GM23338 (cell line): ENCODE measurements around the gene MYO16.

ENCODE experiments used
- NANOG ChIP-seq: IDR thresholded peaks from 2 replicates; pipeline ENCODE4 v1.6.1; 2016; ENCODE audit warnings: antibody characterized with exemption, borderline replicate concordance
- TF ChIP-seq, protein P1 (sequence below), 2 experiments: fragments of 200-600 bp in 1 of 2; sonication (generic) in 1 of 2; conservative IDR thresholded peaks; 2 replicates each; pipeline versions ENCODE4 v1.5.1 to v1.6.1; 2016 to 2017; ENCODE audit warnings: antibody characterized with exemption in 2 of 2, low read depth in 2 of 2, mild to moderate bottlenecking in 2 of 2, moderate library complexity in 1 of 2

DNA sequence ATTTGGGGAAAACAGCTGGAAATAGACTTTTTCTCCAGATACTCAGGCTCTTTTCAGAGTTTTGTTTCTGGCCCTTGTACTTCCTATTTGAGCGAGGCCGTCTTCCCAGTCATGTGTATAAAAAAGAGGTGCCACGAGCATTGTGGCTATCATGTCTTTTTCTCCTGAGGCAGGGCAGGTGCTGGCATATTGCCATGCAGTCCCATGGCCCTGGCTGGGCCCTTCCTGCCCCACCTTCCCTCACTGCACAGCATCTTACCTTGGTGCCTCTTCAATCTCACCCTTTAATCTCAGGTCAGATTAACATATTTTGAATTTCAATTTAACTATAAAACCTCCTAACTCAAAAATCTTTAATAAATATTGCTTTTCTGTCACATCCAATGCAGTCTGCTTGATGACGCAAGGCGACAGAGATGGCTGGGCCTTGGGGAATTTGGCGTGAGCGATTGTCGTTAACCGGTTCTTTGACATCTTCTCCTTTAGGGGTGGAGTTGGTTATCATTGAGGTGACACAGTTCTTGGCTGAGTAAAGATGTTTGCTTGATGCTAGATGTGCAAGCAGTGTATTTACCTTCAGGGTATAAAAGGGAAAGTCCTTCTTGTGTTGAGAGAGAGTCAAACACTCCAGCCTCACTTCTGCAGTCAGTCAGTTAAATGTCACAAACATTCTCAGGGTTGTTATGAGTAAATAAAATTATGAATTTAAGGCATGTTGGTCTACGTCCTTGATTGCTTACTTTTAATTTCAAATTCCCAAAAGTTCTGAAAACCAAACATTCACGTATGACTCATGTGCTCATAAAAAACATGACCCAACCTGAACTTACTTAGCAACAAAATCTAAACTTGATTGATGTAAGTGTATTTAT is 289.9 kb downstream of the MYO16 start:
- TF ChIP-seq, protein P1, sequence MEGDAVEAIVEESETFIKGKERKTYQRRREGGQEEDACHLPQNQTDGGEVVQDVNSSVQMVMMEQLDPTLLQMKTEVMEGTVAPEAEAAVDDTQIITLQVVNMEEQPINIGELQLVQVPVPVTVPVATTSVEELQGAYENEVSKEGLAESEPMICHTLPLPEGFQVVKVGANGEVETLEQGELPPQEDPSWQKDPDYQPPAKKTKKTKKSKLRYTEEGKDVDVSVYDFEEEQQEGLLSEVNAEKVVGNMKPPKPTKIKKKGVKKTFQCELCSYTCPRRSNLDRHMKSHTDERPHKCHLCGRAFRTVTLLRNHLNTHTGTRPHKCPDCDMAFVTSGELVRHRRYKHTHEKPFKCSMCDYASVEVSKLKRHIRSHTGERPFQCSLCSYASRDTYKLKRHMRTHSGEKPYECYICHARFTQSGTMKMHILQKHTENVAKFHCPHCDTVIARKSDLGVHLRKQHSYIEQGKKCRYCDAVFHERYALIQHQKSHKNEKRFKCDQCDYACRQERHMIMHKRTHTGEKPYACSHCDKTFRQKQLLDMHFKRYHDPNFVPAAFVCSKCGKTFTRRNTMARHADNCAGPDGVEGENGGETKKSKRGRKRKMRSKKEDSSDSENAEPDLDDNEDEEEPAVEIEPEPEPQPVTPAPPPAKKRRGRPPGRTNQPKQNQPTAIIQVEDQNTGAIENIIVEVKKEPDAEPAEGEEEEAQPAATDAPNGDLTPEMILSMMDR (conservative IDR thresholded peaks at IDR 0.05; ENCODE audit: low read depth in 2 of 2): no peak
- no peak for TF ChIP-seq NANOG
